AG09319 (cell line): ENCODE data around the gene TMCC2.
"Not testable (repeated sequence)": the region's sequence is repeated elsewhere in the genome, so short reads cannot be mapped to it uniquely, and the experiment has no call there.

ENCODE experiments used
- DNase-seq: peaks from one replicate; pipeline ENCODE4 v3.0.0-alpha.2; 2010; ENCODE audit warnings: low read depth; ENCODE audit errors: extremely low read depth
- TF ChIP-seq, protein P1 (sequence below): IDR thresholded peaks from 2 replicates; pipeline ENCODE4 v1.5.1; 2011; ENCODE audit warnings: low read depth, mild to moderate bottlenecking, inconsistent platforms, low read length, moderate library complexity

TMCC2 gene

DNA sequence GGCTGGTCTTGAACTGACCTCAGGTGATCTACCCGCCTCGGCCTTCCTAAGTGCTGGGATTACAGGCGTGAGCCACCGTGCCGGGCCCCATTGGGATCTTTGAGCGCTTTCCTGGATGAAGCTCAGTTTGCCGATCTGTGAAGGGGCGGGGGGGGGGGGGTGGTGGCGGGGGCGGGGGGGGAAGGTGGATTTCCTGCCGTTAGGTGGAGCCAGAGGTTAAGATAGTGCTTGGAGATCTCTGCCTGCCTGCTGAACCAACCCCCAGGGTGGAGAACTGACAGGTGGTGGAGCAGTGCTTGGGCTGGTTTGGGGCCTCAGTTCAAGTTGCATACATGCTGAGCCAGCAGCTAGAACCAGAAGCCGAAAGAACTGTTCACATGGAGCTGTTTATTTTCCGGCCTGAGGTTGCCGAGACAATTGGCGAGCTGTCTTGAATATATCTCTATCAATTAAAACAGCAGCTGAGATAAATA is 1.7 kb downstream of the TMCC2 start:
- TF ChIP-seq, protein P1, sequence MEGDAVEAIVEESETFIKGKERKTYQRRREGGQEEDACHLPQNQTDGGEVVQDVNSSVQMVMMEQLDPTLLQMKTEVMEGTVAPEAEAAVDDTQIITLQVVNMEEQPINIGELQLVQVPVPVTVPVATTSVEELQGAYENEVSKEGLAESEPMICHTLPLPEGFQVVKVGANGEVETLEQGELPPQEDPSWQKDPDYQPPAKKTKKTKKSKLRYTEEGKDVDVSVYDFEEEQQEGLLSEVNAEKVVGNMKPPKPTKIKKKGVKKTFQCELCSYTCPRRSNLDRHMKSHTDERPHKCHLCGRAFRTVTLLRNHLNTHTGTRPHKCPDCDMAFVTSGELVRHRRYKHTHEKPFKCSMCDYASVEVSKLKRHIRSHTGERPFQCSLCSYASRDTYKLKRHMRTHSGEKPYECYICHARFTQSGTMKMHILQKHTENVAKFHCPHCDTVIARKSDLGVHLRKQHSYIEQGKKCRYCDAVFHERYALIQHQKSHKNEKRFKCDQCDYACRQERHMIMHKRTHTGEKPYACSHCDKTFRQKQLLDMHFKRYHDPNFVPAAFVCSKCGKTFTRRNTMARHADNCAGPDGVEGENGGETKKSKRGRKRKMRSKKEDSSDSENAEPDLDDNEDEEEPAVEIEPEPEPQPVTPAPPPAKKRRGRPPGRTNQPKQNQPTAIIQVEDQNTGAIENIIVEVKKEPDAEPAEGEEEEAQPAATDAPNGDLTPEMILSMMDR: peak; percentile 31
- peak; percentile 28 for DNase-seq

DNA sequence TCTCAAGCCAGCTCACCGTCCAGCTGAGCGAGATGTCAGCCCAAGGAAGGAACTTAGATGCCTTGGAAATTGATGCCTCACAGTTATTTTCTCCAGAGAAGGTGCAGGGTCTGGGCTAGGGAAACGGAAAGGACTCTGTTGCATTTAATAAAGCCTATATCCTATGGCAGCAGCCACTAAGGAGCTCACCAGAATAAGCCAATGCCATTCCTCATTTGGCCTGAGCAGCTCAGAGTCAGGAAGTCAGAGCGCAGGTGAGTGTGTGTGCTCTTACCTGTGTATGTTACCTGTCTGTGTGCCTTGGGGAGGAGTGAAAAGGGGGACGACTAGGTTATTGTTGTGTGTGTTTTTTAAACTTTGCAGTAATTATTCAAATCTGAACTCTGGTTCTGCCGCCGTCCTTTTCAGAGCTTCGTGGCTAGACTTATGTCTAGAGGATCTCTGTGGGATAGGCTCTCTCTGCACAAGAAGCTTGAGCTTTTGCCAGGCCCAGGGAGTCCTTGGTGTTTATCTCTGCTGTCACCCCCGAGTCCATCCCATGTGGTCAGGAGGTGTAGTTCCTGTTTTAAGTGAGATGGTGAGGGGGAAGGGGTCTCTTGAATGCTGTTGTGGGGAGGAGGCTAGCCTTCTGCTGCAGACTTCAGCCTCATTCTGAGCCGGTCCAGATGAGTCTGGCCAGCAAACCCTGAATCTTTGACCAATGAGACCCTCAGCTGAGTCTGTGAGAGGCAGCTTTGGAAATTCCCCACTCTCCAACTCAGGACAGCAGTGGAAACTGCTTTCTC is 2.4 kb downstream of the TMCC2 start:
- DNase-seq: no peak
- TF ChIP-seq, protein P1: no peak

DNA sequence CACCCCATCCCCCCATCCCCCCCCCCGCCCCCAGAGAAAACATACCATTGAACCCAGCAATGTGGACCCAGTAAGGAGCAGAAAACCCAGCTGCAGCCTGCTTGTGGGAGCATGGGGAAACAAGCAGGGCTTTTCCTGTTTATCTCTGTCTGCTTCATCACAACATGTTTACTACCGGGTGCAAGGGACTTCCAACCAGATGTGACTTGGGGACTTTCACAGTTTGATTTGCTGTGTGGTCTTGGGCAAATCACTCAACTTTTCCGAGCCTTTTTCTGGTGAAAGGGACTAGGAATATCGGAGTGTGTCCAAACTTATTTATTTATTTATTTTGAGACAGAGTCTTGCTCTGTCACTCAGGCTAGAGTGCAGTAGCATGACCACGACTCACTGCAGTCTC is 3.2 kb downstream of the TMCC2 start:
- TF ChIP-seq, protein P1: no peak
- no peak for DNase-seq

DNA sequence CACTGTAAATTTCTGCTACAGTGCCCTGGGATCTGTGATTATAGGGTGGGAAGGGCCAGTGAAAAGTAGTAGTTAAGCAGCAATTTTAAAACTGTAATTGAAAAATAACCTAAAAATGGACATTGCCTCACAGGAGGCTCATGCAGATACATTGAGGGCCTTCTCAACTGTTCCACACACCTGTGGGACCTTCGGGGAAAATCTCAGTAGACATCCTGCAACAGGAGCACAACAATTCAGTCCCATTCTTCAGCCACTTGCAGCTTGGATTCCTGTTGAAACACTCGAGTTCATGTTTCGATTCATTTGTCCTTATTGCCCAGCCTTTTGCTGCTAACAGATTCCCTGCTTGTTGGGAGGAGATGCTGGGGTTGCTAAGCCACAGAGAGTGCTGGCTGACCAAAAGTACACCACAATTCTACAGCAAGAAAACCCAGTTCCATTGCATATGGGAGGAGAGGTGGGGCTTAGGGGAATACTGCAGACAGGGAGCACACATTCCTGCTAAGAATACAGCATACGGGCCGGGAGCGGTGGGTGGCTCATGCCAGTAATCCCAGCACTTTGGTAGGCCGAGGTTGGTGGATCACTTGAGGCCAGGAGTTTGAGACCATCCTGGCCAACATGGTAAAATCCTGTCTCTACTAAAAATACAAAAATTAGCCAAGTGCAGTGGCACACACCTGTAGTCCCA is 4.5 kb downstream of the TMCC2 start:
- no peak for DNase-seq
- TF ChIP-seq, protein P1: no peak

DNA sequence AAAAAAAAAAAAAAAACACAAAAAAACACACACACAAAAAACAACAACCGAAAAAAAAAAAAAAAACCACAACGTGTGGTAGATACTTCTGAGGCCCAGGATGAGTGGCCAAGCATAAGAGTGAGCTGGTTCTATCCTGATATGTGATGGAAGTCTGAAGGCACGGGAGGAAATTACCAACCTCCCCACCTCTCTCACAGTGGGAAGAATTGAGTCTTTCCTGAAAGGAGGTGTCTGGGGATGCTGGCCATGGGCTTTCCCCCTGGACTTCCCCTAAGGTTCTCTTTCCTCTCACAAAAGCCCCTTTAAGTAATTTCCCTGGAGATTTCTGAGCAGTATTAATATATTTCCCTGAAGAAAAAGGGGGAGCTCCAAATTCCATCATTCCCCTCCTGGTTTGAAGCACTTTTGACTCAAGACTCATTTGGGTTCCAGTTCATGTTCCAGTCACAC is 5.2 kb downstream of the TMCC2 start:
- TF ChIP-seq, protein P1: no peak
- no peak for DNase-seq

DNA sequence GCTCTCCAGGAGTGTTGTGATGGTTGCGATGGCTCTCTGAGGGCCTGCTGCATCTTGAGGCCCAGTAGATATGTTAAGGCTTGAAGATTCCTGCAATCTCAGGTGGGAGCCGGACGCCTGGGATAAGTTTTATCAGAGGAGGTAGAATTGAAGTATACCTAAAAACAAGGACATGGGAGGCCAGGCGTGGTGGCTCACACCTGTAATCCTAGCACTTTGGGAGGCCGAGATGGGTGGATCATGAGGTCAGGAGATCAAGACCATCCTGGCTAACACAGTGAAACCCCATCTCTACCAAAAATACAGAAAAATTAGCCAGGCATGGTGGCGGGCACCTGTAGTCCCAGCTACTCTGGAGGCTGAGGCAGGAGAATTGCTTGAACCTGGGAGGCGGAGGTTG is 6.2 kb downstream of the TMCC2 start:
- DNase-seq: not testable (repeated sequence)

DNA sequence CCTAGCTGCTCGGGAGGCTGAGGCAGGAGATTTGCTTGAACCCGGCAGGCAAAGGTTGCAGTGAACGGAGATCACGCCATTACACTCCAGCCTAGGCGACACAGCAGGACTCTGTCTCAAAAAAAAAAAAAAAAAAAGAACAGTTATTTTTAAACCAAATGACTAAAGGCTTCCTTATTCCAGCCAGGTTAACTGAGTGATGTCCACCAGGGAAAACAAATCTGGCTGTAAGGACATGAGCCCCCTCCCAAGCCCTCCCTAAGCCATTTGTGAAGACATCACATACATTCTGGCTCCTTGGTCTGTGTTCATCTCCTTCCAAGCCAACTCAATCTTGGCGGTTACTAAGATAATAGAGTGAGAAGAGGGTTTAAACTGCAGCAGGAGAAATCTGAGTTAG is 8.2 kb downstream of the TMCC2 start:
- TF ChIP-seq, protein P1: no peak
- DNase-seq: no peak
